Stimulated activated CD4-positive, alpha-beta T cell treated with anti-CD3 and anti-CD28 coated beads, Interleukin-1b, Interleukin-23, amount 100 ng/mL, for 24 hours (primary cell): ENCODE results near the gene CTSG.
"Not testable (repeated sequence)": the region's sequence is repeated elsewhere in the genome, so short reads cannot be mapped to it uniquely, and the experiment has no call there.

Source experiments
- DNase-seq, 4 experiments: peaks; one replicate each; pipeline ENCODE4 v3.0.0-alpha.2; 2020; ENCODE audit warnings: low read depth in 4 of 4, low spot score in 1 of 4

The CTSG gene

DNA sequence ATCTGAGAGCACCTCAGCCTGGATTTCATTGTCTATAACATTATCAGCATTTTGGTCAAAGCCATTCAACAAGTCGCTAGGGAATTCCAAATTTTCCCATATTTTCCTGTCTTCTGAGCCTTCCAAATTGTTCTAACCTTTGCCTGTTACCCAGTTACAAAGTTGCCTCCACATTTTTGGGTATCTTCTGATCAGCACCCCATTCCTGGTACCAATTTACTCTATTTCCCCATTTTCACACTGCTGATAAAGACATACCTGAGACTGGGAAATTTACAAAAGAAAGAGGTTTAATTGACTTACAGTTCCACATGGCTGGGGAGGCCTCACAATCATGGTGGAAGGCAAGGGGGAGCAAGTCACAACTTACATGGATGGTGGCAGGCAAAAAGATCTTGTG lies 27.0 kb downstream of the CTSG start:
- not testable (repeated sequence) for DNase-seq

- DNase-seq = no peak
Measured at GRCh38 chr14:24542346-24542936, 33.6 kb downstream of the CTSG start.

- DNase-seq = no peak
Measured at GRCh38 chr14:24535737-24536136, 40.3 kb downstream of the CTSG start.

- DNase-seq = no peak
Measured at GRCh38 chr14:24534286-24534685, 41.8 kb downstream of the CTSG start.

GRCh38 chr14:24525877-24526620 lies 50.0 kb downstream of the CTSG start:
- DNase-seq = not testable (repeated sequence)
